B cell (primary cell): Measurements from ENCODE around the gene DIAPH1. TPM values are rescaled to one million over a fixed set of nuclear protein-coding genes. Genes with fewer than 3 reads are reported as not detected.

Source experiments
- ATAC-seq: fragments of 200-7000 bp; cut with Tn5 transposase; one replicate; pipeline ENCODE4 v1.10.0; 2021; ENCODE audit warnings: low read depth, mild to moderate bottlenecking, moderate number of reproducible peaks, moderate library complexity
- CTCF ChIA-PET: fragments of 350-600 bp; sonication (Branson Sonifier 250); formaldehyde crosslinking; loops from one replicate; lab custom pipeline; 2021; ENCODE audit warnings: antibody characterized with exemption, inconsistent platforms; lab: Charles Lee
- POLR2A ChIA-PET: fragments of 350-600 bp; sonication (Branson Sonifier 250); formaldehyde crosslinking; loops from one replicate; lab custom pipeline; 2021; ENCODE audit warnings: antibody characterized with exemption; lab: Charles Lee
- DNase-seq: peaks from one replicate; pipeline ENCODE4 v3.0.0; 2013
- H2AFZ ChIP-seq: 2 replicates; pipeline ENCODE4 v1.6.1; 2012; ENCODE audit warnings: mild to moderate bottlenecking, low read depth, low read length; ENCODE audit not compliant: insufficient read depth, poor library complexity, severe bottlenecking
- H3K27ac ChIP-seq, 2 donors: 1 replicate in 1 of 2; 2 replicates in 1 of 2; pipeline ENCODE4 v1.5.1; 2012 to 2013; ENCODE audit warnings: low read length in 2 of 2, mild to moderate bottlenecking in 2 of 2, moderate library complexity in 1 of 2
- H3K27me3 ChIP-seq, 4 experiments: fragments of 200-600 bp in 1 of 4; sonication (generic) in 1 of 4; replicated peaks in 1 of 4; 1 replicate in 2 of 4; 2 replicates in 2 of 4; pipeline versions ENCODE4 v1.6.1 to v1.7.0; 2013 to 2016; ENCODE audit warnings: low read length in 3 of 4, mild to moderate bottlenecking in 2 of 4, mixed read lengths in 1 of 4, moderate library complexity in 1 of 4; ENCODE audit not compliant: insufficient read depth in 4 of 4, control insufficient read depth in 3 of 4; ENCODE audit errors: control extremely low read depth in 1 of 4
- H3K36me3 ChIP-seq, 2 experiments: replicated peaks in 1 of 2; 1 replicate in 1 of 2; 2 replicates in 1 of 2; pipeline versions ENCODE4 v1.6.1 to v1.7.1; 2013; ENCODE audit warnings: low read length in 1 of 2; ENCODE audit not compliant: insufficient read depth in 2 of 2, control insufficient read depth in 1 of 2; ENCODE audit errors: control extremely low read depth in 1 of 2, extremely low read depth in 1 of 2
- H3K4me1 ChIP-seq, 2 donors: fragments of 200-600 bp in 1 of 2; sonication (generic) in 1 of 2; 1 replicate in 1 of 2; 2 replicates in 1 of 2; pipeline versions ENCODE4 v1.5.1 to v1.6.1; 2013 to 2017; ENCODE audit warnings: low read length in 2 of 2; ENCODE audit not compliant: control insufficient read depth in 2 of 2, insufficient read depth in 2 of 2
- H3K4me2 ChIP-seq: replicated peaks from 2 replicates; pipeline ENCODE3; 2012; ENCODE audit warnings: mild to moderate bottlenecking, low read depth, low read length; ENCODE audit not compliant: poor library complexity, severe bottlenecking
- H3K4me3 ChIP-seq, 5 experiments: fragments of 200-600 bp in 1 of 5; sonication (generic) in 1 of 5; 1 replicate in 3 of 5; 2 replicates in 2 of 5; pipeline versions ENCODE4 v1.5.1 to v1.7.0; 2011 to 2016; ENCODE audit warnings: low read length in 4 of 5, mild to moderate bottlenecking in 4 of 5, low read depth in 2 of 5, control low read depth in 1 of 5, moderate library complexity in 1 of 5; ENCODE audit not compliant: insufficient read depth in 1 of 5; ENCODE audit errors: control extremely low read depth in 1 of 5, extremely low read depth in 1 of 5
- H3K79me2 ChIP-seq: fragments of 200-600 bp; sonication (generic); one replicate; pipeline ENCODE4 v1.6.0; 2016; ENCODE audit warnings: low read length; ENCODE audit not compliant: control insufficient read depth, insufficient read depth
- H3K9ac ChIP-seq: fragments of 200-600 bp; sonication (generic); 2 replicates; pipeline ENCODE4 v1.6.1; 2017; ENCODE audit warnings: mild to moderate bottlenecking, low read length, moderate library complexity
- H3K9me3 ChIP-seq, 3 donors: one replicate each; pipeline versions ENCODE4 v1.6.1 to v1.7.1; 2013; ENCODE audit warnings: low read length in 2 of 3; ENCODE audit not compliant: control insufficient read depth in 2 of 3, insufficient read depth in 1 of 3; ENCODE audit errors: control extremely low read depth in 1 of 3
- H4K20me1 ChIP-seq: 2 replicates; pipeline ENCODE4 v1.6.0; 2012; ENCODE audit warnings: mild to moderate bottlenecking, low read length; ENCODE audit not compliant: insufficient read depth, control insufficient read depth, poor library complexity, severe bottlenecking
- H3K27ac Mint-ChIP-seq: one replicate; pipeline ENCODE4 v1.8.0; 2021; ENCODE audit warnings: mixed read lengths
- H3K27me3 Mint-ChIP-seq: one replicate; pipeline ENCODE4 v1.8.0; 2021; ENCODE audit warnings: mixed read lengths
- H3K4me1 Mint-ChIP-seq: one replicate; pipeline ENCODE4 v1.8.0; 2021; ENCODE audit warnings: mixed read lengths
- H3K4me3 Mint-ChIP-seq: one replicate; pipeline ENCODE4 v1.8.0; 2021; ENCODE audit warnings: mixed read lengths
- H3K9me3 Mint-ChIP-seq: one replicate; pipeline ENCODE4 v1.8.0; 2022; ENCODE audit warnings: mixed read lengths; ENCODE audit not compliant: insufficient read depth
- CTCF ChIP-seq: fragments of 200-600 bp; IDR thresholded peaks from one replicate; pipeline ENCODE4 v1.8.0; 2022; ENCODE audit warnings: antibody characterized with exemption, mild to moderate bottlenecking
- EZH2 ChIP-seq: IDR thresholded peaks from 2 replicates; pipeline ENCODE4 v1.6.1; 2012; ENCODE audit warnings: borderline replicate concordance, low read depth, mild to moderate bottlenecking, moderate library complexity, low read length; ENCODE audit not compliant: insufficient read depth, poor library complexity, severe bottlenecking
- WGBS: methylation state at CpG from one replicate; pipeline ENCODE4 v1.1.5; 2013; ENCODE audit warnings: missing lambda C conversion rate; ENCODE audit not compliant: insufficient coverage; 5-methylcytosine and 5-hydroxymethylcytosine counted together
- intact Hi-C: fragments of 100-400 bp; cut with micrococcal nuclease; formaldehyde crosslinking; loops from one replicate; pipeline ENCODE4 v1.10.0; 2022
- polyA plus RNA-seq: library from polyadenylated mRNA; depleted of rRNA; stranded (reverse); fragments of >200 nt; gene quantifications from 2 replicates; pipeline ENCODE4 v1.2.3, GENCODE V29; 2012
- total RNA-seq, 2 donors: library from RNA; stranded (reverse); fragments of 120-200 nt in 1 of 2; gene quantifications; 1 replicate in 1 of 2; 2 replicates in 1 of 2; pipeline versions ENCODE4 v1.2.3 to v1.2.4, GENCODE V29; 2013 to 2022

The DIAPH1 gene
- total and polyA plus RNA-seq, 2 donors (not counting 1 experiment from before 2014, with no cell fraction given): 59.7 to 113 TPM

GRCh38 chr5:141478321-141478945 lies 140.4 kb downstream of the DIAPH1 start:
- Mint-ChIP-seq H3K27ac (no peak overlapping the region), H3K9me3 (no peaks in the 10 kb centered on the region), H3K4me3 (no peak overlapping the region), H3K27me3 (peaks cover 57% of the 10 kb centered on the region), H3K4me1 (peaks cover 32% of the 10 kb centered on the region)
- ChIA-PET CTCF (interaction anchor here (0.6 to 3.8 kb wide), 2 partner anchors 35 to 906 kb away, joined by 3 to 37 read pairs; no protein-coding TSS in a partner anchor), POLR2A (no interaction called here)
- Histone ChIP-seq H2AFZ (no peak overlapping the region), H3K4me3 (no peak overlapping the region), H3K4me1 (peaks cover 23 to 32% of the 10 kb centered on the region in 2 donors), H4K20me1 (no peaks in the 10 kb centered on the region), H3K4me2 (no peak overlapping the region), H3K27me3 (peaks cover 0 to 52% (median 35%) of the 10 kb centered on the region in 4 experiments), H3K27ac (no peak overlapping the region), H3K79me2 (no peaks in the 10 kb centered on the region), H3K9ac (no peak overlapping the region), H3K36me3 (no peaks in the 10 kb centered on the region), H3K9me3 (peaks cover 0 to 13% (median 0%) of the 10 kb centered on the region in 3 donors)
- 48% methylated on average over 19 of the region's 20 CpGs for WGBS
- TF ChIP-seq EZH2 (no peak), CTCF (no peak)
- DNase-seq (no peak), ATAC-seq (no peak)
- intact Hi-C loops: no loop called here

- H3K79me2 ChIP-seq: no peaks in the 10 kb centered on the region
Observed at GRCh38 chr5:141477815-141478214, 141.0 kb downstream of the DIAPH1 start.

More at GRCh38 chr5:141477815-141478214, 141.0 kb downstream of the DIAPH1 start:
- Mint-ChIP-seq H3K27ac (no peak overlapping the region), H3K9me3 (no peaks in the 10 kb centered on the region), H3K4me3 (peak overlapping the region; percentile 21), H3K4me1 (peaks cover 29% of the 10 kb centered on the region), H3K27me3 (peaks cover 51% of the 10 kb centered on the region)
- ChIA-PET POLR2A (no interaction called here), CTCF (interaction anchor here (0.6 to 5.0 kb wide), 3 partner anchors 20 to 45 kb away, joined by 3 to 65 read pairs (median 37); no protein-coding TSS in a partner anchor)
- TF ChIP-seq EZH2 (no peak), CTCF (no peak)
- Histone ChIP-seq H3K9me3 (peaks cover 0 to 13% (median 0%) of the 10 kb centered on the region in 3 donors), H3K27me3 (peaks cover 0 to 49% (median 33%) of the 10 kb centered on the region in 4 experiments), H3K4me2 (peak overlapping the region; percentile 76), H3K9ac (no peak overlapping the region), H3K36me3 (no peaks in the 10 kb centered on the region), H3K4me3 (no peak overlapping the region), H3K4me1 (peaks cover 23 to 32% of the 10 kb centered on the region in 2 donors), H3K27ac (no peak overlapping the region), H4K20me1 (no peaks in the 10 kb centered on the region), H2AFZ (no peak overlapping the region)
- WGBS: 47% methylated on average over 12 of the region's 13 CpGs
- DNase-seq (peak; percentile 8), ATAC-seq (no peak)
- intact Hi-C loops: loop anchor here (2.0 kb wide), 1 partner anchor 33 kb away; no protein-coding TSS in a partner anchor
